T-helper 1 cell treated with Interleukin-12 subunit alpha and Interleukin-12 subunit beta and Interleukin-4 antibody, amounts not matched to agents 30 μg/mL and 1 μg/mL, for 36 hours (primary cell): Measurements from ENCODE around the gene GRIK1.

Experiments
- H3K27ac Mint-ChIP-seq: one replicate; pipeline ENCODE4 v1.8.0; 2021; ENCODE audit warnings: mild to moderate bottlenecking, mixed read lengths
- H3K27me3 Mint-ChIP-seq: one replicate; pipeline ENCODE4 v1.8.0; 2021; ENCODE audit warnings: low read depth, mixed read lengths
- H3K36me3 Mint-ChIP-seq: one replicate; pipeline ENCODE4 v1.8.0; 2021; ENCODE audit warnings: low read depth, mixed read lengths
- H3K4me1 Mint-ChIP-seq: one replicate; pipeline ENCODE4 v1.8.0; 2021; ENCODE audit warnings: low read depth, mixed read lengths
- H3K4me3 Mint-ChIP-seq: one replicate; pipeline ENCODE4 v1.8.0; 2021; ENCODE audit warnings: mild to moderate bottlenecking, moderate library complexity, mixed read lengths
- H3K9me3 Mint-ChIP-seq: one replicate; pipeline ENCODE4 v1.8.0; 2021; ENCODE audit warnings: mixed read lengths

GRIK1 gene

DNA sequence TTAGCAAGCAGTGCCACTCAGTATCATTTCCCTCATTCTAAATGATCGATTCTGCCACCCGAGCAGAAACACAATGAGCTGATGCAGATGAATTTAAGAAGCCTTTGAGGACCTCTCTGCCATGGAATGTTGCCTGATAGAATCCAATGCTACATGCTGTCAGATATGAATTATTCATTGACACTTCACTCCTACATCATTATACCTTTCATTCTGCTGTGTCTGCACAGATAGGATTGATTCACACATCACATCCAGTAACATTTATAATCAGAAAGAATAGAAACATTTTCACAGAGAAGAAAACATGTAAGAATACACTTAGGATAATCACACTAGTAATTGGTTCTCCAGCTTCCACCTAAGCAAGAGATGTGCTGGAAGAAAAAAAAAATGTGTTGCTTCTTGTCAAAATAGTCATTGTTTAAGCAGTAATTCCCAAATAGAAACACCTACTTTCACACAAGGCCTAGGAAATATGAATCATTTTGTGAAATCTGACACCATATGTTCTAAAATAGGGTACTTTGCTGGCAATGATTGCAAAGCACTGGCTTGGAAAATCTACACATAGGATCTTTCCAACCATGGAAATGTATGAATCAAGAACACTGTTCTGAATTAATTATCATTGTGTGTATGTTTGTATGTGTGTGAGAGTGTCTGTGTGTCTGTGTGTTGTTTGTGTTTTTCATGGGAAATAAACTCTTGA lies 110.1 kb downstream of the GRIK1 start:
- no peak overlapping the region for H3K4me3 Mint-ChIP-seq
- no peak overlapping the region for H3K27ac Mint-ChIP-seq
- H3K9me3 Mint-ChIP-seq, result peaks cover 4% of the 10 kb centered on the region
- H3K27me3 Mint-ChIP-seq, result no peaks in the 10 kb centered on the region
- no peaks in the 10 kb centered on the region for H3K4me1 Mint-ChIP-seq
- no peaks in the 10 kb centered on the region for H3K36me3 Mint-ChIP-seq

DNA sequence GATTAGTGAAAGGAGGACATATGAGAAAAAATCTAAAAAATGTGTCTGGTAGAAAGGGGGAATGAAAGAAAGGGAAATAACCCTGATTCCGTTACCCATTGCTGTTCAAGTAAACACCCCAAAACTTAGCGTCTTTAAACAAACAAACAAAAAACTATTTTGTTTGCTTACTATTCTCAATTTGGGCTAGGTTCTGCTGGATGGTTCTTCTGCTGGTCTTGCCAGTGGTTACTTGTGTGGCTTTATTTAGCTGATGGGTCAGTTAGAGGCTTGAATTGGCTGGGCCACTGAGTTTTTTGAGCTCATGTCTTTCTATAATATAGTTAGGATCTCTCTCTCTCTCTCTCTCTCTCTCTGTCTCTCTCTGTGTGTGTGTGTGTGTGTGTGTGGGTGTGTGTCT lies 112.1 kb downstream of the GRIK1 start:
- H3K36me3 Mint-ChIP-seq, result no peaks in the 10 kb centered on the region
- no peaks in the 10 kb centered on the region for H3K27me3 Mint-ChIP-seq
- no peak overlapping the region for H3K4me3 Mint-ChIP-seq
- peaks cover 4% of the 10 kb centered on the region for H3K9me3 Mint-ChIP-seq
- no peaks in the 10 kb centered on the region for H3K4me1 Mint-ChIP-seq
- no peak overlapping the region for H3K27ac Mint-ChIP-seq

DNA sequence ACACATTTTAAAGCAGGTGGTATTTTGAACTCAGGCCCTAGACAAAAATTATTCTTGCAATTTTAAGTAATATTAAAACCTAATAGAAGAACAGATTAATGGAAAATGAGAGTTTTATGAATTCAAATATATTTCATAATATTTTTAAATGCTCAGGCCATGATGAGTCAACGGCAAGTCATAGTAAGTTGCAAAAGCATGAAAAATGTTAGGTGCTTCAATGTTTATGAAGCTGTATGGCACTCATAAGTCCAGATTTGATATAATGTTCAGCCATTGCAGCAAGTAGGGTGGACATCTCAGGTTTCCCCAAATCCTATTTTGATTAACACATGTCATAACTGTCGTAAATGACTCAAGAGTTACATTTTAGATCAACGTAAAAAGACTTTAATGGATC lies 112.6 kb downstream of the GRIK1 start:
- Mint-ChIP-seq H3K27me3 (no peaks in the 10 kb centered on the region), H3K27ac (no peak overlapping the region), H3K4me1 (no peaks in the 10 kb centered on the region), H3K36me3 (no peaks in the 10 kb centered on the region), H3K9me3 (peaks cover 4% of the 10 kb centered on the region), H3K4me3 (no peak overlapping the region)

DNA sequence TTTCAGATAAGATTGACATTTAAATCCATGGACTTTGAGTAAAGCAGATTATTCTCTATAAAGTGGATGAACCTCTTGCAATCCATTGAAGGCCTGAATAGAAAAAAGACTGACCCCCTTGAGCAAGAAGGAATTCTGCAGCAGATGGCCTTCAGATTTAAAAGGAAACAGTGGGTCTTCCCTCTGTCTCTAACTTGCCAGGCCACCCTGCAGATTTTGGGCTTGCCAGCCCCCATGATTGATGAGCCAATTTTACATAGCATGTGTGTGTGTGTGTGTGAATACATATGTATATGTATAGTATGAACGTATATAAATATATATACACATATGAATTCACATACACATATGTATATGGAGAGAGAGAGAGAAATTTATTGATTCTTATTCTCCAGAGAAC lies 113.4 kb downstream of the GRIK1 start:
- Mint-ChIP-seq H3K4me3 (no peak overlapping the region), H3K4me1 (no peaks in the 10 kb centered on the region), H3K27me3 (no peaks in the 10 kb centered on the region), H3K27ac (no peak overlapping the region), H3K36me3 (no peaks in the 10 kb centered on the region), H3K9me3 (peaks cover 4% of the 10 kb centered on the region)

DNA sequence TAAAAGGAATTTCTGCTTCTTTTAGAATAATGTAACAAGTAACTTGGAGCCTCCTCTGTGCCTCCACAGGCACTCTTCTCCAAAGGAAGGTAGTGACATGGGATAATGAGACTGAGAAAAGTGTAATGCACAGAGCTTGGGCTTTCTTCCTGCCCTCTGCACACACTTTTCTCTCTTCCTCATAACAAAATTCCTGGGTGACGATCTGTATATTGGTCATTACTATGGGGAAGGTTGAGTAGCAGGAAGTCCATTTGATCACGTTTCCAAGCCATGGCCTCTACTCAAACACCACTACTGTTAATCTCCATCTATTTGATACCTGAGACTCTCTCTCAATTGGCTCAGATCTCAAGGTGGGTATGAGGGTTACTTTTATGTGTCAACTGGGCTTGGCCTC lies 113.9 kb downstream of the GRIK1 start:
- Mint-ChIP-seq H3K4me3 (no peak overlapping the region), H3K27ac (no peak overlapping the region), H3K4me1 (no peaks in the 10 kb centered on the region), H3K36me3 (no peaks in the 10 kb centered on the region), H3K27me3 (no peaks in the 10 kb centered on the region), H3K9me3 (peaks cover 4% of the 10 kb centered on the region)

DNA sequence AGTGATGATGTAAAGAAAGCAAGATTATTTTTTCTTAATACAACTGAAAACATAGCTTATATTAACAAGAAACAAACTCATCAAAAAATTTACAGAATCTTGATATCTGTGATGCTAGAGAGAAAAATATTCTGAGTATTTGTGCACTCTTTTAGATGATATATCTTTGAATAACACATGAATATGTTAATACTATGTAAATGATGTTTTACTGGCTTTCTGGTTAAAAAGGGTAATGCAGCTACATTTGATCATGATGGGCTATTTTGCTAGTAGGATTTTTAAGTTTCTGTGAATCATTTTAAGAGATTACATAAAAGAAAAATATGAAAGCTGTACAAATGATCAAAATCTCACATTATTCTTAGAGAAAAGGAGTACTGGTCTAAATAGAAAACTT lies 114.5 kb downstream of the GRIK1 start:
- Mint-ChIP-seq H3K9me3 (peaks cover 4% of the 10 kb centered on the region), H3K27ac (no peak overlapping the region), H3K4me1 (no peaks in the 10 kb centered on the region), H3K27me3 (no peaks in the 10 kb centered on the region), H3K36me3 (no peaks in the 10 kb centered on the region), H3K4me3 (no peak overlapping the region)

DNA sequence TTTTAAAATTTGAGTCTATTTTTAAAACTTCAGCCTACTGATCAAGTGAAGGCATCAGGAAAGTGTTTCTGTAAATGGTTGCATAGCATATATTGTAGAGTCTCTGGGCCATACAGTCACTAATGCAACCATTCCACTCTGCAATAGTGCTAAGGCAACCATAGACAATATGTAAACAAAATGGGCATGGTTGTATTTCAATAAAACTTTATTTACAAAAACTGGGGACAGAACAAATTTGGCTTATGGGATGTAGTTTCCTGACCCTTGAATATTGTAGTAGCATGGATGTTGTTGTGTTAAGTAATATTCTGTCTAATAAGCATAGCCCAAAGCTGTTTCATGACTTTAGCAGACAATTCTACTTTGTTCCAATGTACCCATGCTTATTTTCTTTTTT lies 117.7 kb downstream of the GRIK1 start:
- no peak overlapping the region for H3K27ac Mint-ChIP-seq
- no peaks in the 10 kb centered on the region for H3K27me3 Mint-ChIP-seq
- H3K9me3 Mint-ChIP-seq, result no peaks in the 10 kb centered on the region
- no peaks in the 10 kb centered on the region for H3K4me1 Mint-ChIP-seq
- H3K4me3 Mint-ChIP-seq, result no peak overlapping the region
- H3K36me3 Mint-ChIP-seq, result no peaks in the 10 kb centered on the region

DNA sequence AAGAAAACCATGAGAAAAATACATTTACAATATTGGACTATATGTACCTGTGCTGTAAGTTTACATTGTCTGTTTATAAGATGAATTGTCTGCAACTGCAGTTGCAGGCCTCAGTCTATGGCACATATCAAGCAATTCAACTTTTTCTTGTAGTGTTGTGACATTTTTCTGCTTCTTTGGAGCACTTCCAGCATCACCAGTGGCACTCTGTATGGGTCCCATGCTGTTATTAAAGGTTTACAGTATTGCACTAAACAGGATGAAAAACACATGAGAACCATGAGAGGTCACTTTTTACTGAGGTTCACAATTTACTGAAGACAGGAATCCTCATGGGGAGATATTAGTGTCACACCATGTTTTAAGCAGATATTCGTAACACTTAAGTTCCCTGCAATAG lies 118.6 kb downstream of the GRIK1 start:
- H3K4me1 Mint-ChIP-seq, result no peaks in the 10 kb centered on the region
- H3K27ac Mint-ChIP-seq, result no peak overlapping the region
- H3K4me3 Mint-ChIP-seq, result no peak overlapping the region
- no peaks in the 10 kb centered on the region for H3K27me3 Mint-ChIP-seq
- H3K9me3 Mint-ChIP-seq, result no peaks in the 10 kb centered on the region
- H3K36me3 Mint-ChIP-seq, result no peaks in the 10 kb centered on the region

DNA sequence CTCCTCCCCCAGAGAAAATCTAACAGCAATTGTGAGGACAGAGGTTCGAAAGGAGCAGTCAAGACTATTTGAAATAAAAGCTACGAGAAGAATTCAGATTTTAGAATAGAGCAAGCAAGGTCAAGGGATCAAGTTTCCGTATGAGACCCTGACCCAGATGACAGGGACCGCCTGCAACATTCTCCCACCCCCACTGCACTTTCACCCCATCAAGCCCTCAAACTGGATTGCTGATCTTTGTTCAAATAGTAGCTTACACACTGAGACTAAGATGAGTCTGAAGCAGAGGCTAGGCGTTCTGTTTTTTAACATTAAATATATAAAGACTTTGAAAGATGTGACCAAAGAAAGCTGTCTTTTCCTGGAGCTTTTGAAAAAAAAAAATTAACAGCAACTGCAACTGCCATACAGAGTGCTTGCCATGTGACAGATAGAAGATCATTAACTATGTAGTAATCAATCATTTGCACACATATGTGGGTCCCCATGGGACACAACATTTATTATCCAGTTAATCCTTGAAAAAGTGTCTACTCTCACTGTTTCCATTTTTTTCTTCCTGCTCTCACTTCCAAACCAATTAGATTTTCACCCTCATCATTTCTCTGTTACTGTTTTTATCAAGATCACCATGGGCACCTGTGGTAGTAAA lies 120.0 kb downstream of the GRIK1 start:
- H3K27ac Mint-ChIP-seq, result no peak overlapping the region
- H3K4me1 Mint-ChIP-seq, result no peaks in the 10 kb centered on the region
- no peak overlapping the region for H3K4me3 Mint-ChIP-seq
- H3K36me3 Mint-ChIP-seq, result no peaks in the 10 kb centered on the region
- no peaks in the 10 kb centered on the region for H3K9me3 Mint-ChIP-seq
- no peaks in the 10 kb centered on the region for H3K27me3 Mint-ChIP-seq

DNA sequence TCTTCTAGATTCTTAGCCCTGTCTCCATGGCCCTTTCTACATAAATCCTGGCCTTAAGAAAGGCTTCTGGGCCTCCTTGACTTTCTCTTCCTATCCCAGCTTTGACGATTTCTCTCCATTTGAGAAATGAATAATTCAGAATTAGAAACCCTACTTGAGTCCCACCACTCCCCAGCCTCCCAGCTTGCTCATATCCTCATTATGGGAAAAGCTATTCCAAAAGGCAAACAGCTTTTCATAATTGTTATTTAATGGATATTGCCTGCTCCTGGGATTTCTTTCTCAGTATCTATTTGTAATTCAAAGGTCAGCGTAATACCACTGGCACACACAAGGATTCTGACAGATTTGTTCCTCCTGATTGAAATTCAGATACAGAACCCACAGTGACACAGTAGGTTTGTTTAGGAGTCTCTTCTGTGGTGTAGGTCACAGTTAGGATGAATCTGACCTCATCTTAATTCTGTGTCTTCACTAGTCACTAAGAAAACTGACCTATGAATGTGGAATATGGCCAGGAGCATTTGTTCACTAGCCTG lies 121.3 kb downstream of the GRIK1 start:
- H3K27ac Mint-ChIP-seq, result no peak overlapping the region
- peaks cover 3% of the 10 kb centered on the region for H3K27me3 Mint-ChIP-seq
- H3K4me3 Mint-ChIP-seq, result no peak overlapping the region
- no peaks in the 10 kb centered on the region for H3K9me3 Mint-ChIP-seq
- no peaks in the 10 kb centered on the region for H3K36me3 Mint-ChIP-seq
- H3K4me1 Mint-ChIP-seq, result no peaks in the 10 kb centered on the region

DNA sequence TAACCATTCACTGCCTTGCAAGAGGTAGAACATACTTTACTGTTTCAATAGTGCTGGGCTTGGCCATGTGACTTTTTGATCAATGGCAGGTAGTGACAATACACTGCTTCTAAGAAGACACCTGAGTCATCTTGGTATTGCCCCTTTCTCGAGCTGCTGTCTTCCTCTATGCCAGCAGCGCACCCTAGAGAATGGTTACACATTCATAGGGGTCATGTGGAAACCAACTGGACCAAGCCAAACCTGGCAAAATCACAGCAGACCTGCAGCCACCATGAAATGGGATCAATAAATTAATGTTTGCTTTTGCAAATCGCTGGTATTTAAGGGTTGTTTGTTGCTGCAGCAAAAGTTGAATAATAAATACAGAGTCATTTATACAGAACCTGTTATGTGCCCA lies 122.3 kb downstream of the GRIK1 start:
- H3K27me3 Mint-ChIP-seq, result peaks cover 3% of the 10 kb centered on the region
- H3K36me3 Mint-ChIP-seq, result no peaks in the 10 kb centered on the region
- H3K9me3 Mint-ChIP-seq, result no peaks in the 10 kb centered on the region
- no peak overlapping the region for H3K4me3 Mint-ChIP-seq
- no peaks in the 10 kb centered on the region for H3K4me1 Mint-ChIP-seq
- H3K27ac Mint-ChIP-seq, result no peak overlapping the region

DNA sequence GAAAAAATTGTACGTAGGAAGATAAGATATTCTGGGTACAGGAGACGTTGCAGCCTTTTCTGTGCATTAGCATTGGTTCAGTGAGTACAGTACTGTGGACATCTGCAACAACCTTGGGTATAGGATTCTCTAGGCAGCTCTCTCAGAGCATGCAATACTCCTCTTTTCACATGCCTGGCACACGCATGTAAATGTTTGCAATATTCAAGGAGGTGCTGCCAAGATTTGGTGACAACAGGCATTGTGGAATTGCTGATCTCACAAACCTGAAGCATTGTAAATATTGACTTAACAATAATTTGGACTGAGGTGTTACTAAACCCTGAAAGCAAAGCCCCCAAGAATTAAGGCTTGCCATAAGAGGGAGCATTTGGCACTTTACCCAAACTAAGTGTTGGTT lies 126.8 kb downstream of the GRIK1 start:
- Mint-ChIP-seq H3K4me1 (no peaks in the 10 kb centered on the region), H3K36me3 (no peaks in the 10 kb centered on the region), H3K4me3 (no peak overlapping the region)

DNA sequence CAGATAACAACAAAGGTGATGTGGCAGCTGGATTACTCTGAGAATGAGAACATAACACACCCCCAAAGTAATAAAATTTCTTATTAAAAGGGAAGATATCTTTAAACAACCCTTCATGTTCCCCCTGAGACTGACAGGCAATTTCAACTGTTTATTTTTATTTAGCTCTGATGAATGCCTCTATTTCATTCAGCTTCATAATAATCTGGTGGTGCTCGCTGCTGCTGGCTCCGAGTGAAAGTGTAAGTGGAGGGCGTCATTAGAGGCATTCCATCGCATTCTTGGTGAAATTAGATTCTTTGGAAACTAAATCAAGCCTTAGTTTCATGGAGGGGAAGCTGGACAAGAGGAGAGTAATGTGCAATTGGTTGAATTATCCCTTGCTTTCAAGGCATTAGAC lies 128.9 kb downstream of the GRIK1 start:
- Mint-ChIP-seq H3K27ac (no peak overlapping the region), H3K4me1 (no peaks in the 10 kb centered on the region), H3K36me3 (no peaks in the 10 kb centered on the region), H3K4me3 (no peak overlapping the region), H3K9me3 (no peaks in the 10 kb centered on the region), H3K27me3 (peaks cover 6% of the 10 kb centered on the region)

More for the DNA sequence above, 126.8 kb downstream of the GRIK1 start:
- no peak overlapping the region for H3K27ac Mint-ChIP-seq
- peaks cover 6% of the 10 kb centered on the region for H3K27me3 Mint-ChIP-seq
- H3K9me3 Mint-ChIP-seq, result no peaks in the 10 kb centered on the region

DNA sequence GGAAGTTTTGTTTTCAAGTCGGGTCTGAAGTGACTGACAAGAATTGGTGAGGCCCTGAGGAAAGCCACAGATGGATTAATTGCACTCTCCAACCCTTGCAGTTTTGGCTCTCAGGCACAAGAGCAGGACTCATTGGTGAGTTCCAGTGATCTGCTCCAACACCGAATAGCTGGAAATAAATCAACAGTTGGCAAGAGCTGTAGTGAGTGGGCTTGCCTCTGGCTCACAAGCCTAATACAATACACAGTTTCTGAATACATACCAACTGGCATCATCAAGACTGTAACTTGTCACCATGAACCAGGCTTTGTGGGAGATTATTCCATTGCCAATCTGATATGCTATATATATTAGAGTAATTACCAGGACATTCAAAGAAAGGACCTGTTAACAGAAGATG lies 131.6 kb downstream of the GRIK1 start:
- Mint-ChIP-seq H3K27me3 (peaks cover 3% of the 10 kb centered on the region), H3K9me3 (no peaks in the 10 kb centered on the region), H3K36me3 (no peaks in the 10 kb centered on the region), H3K4me3 (no peak overlapping the region), H3K4me1 (no peaks in the 10 kb centered on the region), H3K27ac (no peak overlapping the region)

DNA sequence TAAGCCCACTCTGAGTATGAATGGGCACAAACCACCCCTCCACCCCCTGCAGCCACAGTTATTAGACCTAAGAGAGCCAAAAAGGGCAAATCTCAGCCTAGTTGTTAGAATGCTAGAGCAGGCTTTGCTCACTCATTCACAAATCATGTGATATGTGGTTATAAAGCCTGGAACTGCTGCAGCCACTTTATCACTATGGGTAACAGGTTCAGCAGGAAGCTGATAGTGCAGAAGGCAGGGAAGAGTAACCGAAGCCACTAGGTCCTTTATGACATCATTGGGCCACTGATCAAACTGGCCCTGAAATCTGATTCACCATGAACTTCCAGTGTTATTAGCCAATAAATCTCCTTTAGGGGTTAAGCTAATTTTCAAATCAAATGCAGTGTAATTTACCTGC lies 134.7 kb downstream of the GRIK1 start:
- H3K9me3 Mint-ChIP-seq, result no peaks in the 10 kb centered on the region
- H3K36me3 Mint-ChIP-seq, result no peaks in the 10 kb centered on the region
- peaks cover 3% of the 10 kb centered on the region for H3K27me3 Mint-ChIP-seq
- H3K27ac Mint-ChIP-seq, result no peak overlapping the region
- no peak overlapping the region for H3K4me3 Mint-ChIP-seq
- H3K4me1 Mint-ChIP-seq, result no peaks in the 10 kb centered on the region
